Measurements from ENCODE around the gene SCAMP5.

The SCAMP5 gene

GRCh38 chr15:74995182-74995778 is at the start of gene SCAMP5:
Gene SCAMP5 (plus strand): TSS chr15:74995563. CDS start chr15:75011840, 16,277 bp downstream.
- peak; percentile 86 for DNase-seq

DNA sequence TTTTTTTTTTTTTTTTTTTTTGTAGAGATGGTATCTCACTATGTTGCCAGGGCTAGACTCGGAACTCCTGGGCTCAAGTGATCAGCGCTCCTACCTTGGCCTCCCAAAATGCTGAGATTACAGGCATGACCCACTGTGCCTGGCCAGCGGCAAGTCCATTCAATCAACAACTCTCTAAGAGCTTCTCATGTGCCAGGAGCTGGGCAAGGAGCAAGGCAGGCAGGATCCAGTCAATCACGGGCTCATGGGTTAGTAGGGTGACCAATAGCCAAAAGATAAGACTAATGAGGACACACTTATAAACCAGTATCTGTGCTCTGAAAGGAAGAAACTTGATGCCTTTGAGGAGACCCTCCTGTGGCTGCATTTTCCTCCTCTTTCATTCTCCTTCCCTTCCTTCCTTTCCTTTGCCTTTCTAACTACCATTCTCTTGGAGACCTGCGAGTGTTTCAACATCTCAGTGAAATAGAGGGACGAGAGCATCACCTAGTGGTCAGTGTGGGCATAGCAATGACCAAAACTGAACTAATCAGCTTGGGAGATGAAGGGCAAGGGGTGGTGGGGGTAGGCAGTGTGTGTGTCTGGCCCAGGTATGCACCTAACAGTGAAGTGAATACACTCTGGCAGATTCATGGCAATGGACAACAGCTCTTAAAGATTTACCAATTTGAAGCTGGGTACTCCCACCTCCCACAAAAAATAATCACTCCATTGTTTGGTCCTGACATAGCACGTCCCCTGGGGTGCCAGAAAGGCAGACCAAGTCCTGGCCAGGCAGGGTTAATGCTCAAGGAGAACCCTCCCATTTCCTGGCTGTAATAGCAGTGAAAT is 45.1 kb upstream of the SCAMP5 start:
- peak; percentile 35 for DNase-seq

GRCh38 chr15:74951006-74951405 is 44.4 kb upstream of the SCAMP5 start:
- no peak for DNase-seq

- DNase-seq: no peak
These were observed 40.8 kb upstream of the SCAMP5 start for GRCh38 chr15:74954515-74954914.

GRCh38 chr15:74955017-74955416 is 40.3 kb upstream of the SCAMP5 start:
- DNase-seq: no peak

DNA sequence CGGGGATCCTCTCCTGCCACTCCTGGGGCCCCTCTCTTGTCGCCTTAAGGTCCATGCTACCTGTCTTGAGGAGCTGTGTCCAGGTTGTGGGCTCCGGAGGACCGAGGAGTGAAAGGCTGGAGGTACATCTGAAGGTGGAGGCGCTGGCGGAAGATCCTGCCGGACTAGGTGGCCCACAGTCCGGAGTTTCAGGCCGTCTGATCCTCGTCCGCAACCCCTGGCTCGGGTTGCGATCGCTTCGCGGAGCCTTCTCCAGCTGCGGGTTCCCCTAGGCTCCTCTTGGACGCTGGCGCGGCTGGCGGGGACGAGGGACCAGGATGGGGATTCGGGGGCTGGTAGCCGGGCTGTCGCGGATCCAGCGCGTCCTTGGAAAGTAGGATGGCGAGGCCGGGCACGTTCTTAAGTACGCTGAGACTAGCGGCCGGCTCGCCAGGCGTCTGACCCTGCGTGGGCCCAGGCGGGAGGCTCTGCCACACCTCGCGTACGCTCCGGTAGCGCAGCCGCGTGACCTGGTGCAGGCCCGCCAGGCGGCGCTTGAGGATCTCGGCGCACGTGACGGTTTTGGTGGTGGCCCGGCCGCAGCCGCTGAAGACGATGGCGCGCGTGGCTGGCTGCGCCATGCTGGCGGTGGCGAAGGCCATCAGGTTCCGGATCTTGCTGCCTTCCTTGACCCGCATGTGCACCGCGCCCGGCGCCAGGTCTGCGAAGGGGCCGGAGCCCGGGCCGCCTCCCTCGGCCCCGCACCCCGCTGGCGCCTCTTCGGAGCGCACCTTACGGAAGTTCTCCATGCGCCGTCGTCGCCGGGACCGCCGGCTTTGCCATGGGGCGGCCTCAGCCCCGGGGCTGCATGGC is 39.3 kb upstream of the SCAMP5 start:
- peak; percentile 16 for DNase-seq

DNA sequence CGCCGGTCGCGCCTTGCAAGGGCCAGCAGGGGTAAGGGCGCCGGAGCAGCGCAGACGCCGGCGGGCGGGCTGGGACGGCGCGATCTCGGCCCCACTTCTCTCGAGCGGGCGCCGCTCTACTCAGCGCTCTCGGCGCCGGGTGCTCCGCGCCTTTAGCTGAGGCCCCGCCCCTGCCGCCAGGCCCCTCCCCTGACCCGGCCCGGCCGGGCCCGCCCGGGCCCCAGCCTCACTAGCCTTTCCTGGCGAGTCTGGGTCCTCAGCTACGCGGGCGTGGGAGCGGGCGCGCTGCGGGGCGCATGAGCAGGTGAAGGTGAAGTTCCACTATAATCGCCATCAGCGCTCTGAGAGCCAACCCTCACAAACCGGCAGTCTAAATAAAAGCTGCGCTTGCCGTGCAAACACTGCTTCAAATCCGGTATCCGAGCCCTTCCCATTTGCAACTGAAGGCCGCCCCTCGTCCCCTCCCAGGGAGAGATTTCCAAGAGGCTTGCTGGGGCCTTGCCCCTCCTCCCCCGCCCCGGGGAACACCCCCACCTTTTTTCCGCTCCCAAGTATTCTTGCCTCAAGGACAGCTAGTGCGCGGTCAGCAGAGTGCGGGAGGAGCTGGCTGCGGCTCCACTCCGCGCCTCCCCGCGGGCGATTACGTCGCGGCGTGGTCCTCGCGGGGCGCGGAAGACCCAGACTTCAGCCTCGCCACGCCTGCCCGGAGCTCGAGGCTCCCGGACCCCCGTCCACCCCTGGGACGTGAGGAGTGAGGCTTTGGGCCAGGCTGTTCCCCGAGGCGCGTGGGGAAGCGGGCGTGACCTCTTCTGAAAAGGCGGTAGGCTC is 38.5 kb upstream of the SCAMP5 start, which contains the start of gene RPP25:
Gene RPP25, minus strand, starts transcription at position 125 of the 828 bp plus-strand sequence. CDS start 189 bp downstream, outside the sequence.
- DNase-seq: peak; percentile 79

DNA sequence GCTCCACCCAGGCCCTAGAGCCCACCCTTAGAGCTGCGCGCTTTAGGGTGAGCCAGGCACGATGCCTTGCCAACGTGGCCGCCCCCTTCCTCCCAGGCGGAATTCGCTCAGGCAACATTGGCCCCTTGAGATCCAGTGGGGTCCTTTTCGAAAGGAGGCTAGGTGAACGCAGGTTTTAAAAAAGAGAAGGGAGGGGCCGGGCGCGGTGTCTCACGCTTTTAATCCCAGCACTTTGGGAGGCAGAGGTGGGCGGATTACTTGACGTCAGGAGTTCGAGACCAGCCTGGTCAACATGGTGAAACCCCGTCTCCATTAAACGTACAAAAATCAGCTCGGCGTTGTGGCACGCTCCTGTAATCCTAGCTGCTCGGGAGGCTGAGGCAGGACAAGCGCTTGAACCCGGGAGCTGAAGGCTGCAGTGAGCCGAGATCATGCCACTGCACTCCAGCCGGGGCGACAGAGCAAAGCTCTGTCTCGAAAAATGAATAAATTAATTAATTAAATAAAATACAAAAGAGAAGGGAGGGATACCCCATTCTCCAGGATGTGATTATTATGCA is 37.8 kb upstream of the SCAMP5 start:
- no peak for DNase-seq

DNA sequence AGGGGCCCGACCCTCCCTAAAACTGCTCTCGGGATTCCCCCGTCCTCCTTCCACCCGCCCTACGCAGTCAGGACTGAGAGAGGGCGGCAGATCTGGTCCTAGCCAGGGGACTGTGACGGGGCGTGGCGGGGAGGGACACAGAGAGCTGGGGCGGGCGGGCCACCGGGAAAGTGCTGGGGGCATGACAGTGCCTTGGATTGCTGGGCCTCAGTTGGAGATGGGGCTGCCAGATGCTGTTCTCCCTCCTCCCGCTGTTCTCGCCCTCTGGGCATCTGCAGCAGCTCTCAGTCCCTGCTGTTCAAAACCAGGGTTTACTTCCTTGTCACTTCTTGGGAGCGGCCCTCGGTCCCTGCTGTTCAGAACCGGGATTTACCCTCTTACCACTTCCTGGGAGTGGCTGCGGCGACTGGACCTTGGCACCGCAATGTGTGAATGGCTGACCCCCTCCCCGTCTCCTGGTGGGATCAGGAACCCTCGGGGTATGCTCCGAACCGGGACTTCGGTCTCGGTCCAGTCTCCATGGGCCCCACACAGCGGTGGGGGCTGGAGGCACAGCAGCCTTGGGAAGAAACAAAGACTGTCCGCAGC is 36.9 kb upstream of the SCAMP5 start:
- DNase-seq: no peak

- DNase-seq: no peak
These were observed 36.3 kb upstream of the SCAMP5 start for GRCh38 chr15:74958908-74959585.

GRCh38 chr15:74959586-74959939 is 35.8 kb upstream of the SCAMP5 start:
- no peak for DNase-seq

DNA sequence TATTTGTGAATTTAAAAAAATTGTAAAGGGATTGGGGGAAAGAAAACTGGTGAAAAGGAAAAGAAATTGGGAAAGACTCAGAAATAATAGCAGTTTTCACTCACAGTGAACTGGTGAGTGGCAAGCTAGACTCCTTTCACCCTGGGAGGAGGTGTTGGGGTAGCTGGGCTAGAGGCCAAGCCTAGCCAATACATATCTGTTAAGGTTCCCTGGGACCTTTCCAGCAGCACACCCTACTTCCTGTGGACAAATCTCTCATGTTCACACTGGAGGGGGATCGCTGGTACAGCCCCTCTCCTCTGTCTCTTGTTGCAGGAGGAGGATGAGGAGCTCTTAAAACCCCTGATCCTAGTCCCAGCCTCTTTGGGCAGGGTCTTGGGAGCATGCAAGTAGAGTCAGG is 35.1 kb upstream of the SCAMP5 start:
- no peak for DNase-seq

GRCh38 chr15:74960995-74961588 is 34.3 kb upstream of the SCAMP5 start:
- DNase-seq: no peak

- DNase-seq: no peak
These were observed 33.7 kb upstream of the SCAMP5 start for GRCh38 chr15:74961616-74962015.

GRCh38 chr15:74962219-74962618 is 33.1 kb upstream of the SCAMP5 start:
- DNase-seq: no peak

- no peak for DNase-seq
These were observed 32.7 kb upstream of the SCAMP5 start for GRCh38 chr15:74962671-74963070.

GRCh38 chr15:74963213-74963612 is 32.1 kb upstream of the SCAMP5 start:
- DNase-seq: no peak

- no peak for DNase-seq
These were observed 30.6 kb upstream of the SCAMP5 start for GRCh38 chr15:74964794-74965193.

DNA sequence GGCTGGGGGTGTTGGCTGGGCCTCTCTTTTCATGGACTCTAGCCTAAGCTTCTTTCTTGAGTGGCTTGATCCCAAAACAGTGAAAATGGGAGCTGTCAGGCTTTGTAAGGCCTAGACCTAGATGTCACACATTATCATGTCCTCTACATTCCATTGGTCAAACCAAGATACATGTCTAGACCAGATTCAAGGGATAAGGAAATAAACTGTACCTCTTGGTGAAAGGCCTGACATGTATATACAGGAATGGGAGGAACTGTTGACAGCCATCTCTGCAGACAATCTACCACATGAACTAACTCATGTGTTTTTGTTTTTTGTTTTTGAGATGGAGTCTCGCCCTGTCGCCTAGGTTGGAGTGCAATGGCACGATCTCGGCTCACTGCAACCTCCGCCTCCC is 27.7 kb upstream of the SCAMP5 start:
- no peak for DNase-seq

GRCh38 chr15:74976159-74976558 is 19.2 kb upstream of the SCAMP5 start:
- DNase-seq: no peak

DNA sequence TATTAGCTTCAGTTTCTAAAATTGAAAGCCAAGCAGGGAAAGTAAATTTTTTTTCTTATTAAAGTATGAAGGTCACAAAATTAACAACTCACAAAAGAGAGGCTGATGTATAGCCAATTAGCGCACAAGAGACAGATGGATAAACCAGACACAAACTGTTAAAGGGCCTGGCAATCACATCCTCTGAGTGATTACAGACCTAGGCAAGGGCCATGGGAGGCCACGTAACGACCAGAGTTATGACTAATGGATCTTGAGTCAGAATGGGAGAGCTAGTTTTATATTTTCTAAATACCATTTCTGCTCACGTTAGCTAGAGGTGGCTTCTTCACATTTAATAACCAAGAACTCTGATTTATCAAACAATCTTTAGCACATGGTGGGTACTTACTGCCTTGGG is 17.8 kb upstream of the SCAMP5 start:
- DNase-seq: no peak

All from SHP77 treated with DMSO at 0.1 percent for 48 hours (cell line).